SK-N-SH treated with all-trans-retinoic acid at 6 μM for 48 hours (cell line): ENCODE results near the gene RNPEPL1.

ENCODE experiments used
- ATAC-seq: fragments of 200-7000 bp; cut with Tn5 transposase; 3 replicates; pipeline ENCODE4 v1.9.1; 2020; ENCODE audit warnings: mild to moderate bottlenecking, moderate library complexity
- ARNTL ChIP-seq: fragments of 450-650 bp; formaldehyde crosslinking; IDR thresholded peaks from 2 replicates; pipeline ENCODE4 v1.5.0; 2020; ENCODE audit warnings: low read depth, mild to moderate bottlenecking, moderate library complexity, borderline replicate concordance
- BACH2 ChIP-seq: fragments of 250-450 bp; sonication (Bioruptor Pico); IDR thresholded peaks from 2 replicates; pipeline ENCODE4 v1.9.0; 2021; ENCODE audit warnings: mild to moderate bottlenecking, borderline replicate concordance
- CSDC2 ChIP-seq: fragments of 250-450 bp; sonication (Bioruptor Pico); IDR thresholded peaks from 2 replicates; pipeline ENCODE4 v1.5.0; 2020; ENCODE audit warnings: mild to moderate bottlenecking, moderate library complexity
- ESRRG ChIP-seq: fragments of 250-450 bp; sonication (Bioruptor Pico); IDR thresholded peaks from 2 replicates; pipeline ENCODE4 v1.6.1; 2021; ENCODE audit warnings: mild to moderate bottlenecking
- GLIS3 ChIP-seq: fragments of 250-450 bp; sonication (Bioruptor Pico); IDR thresholded peaks from 2 replicates; pipeline ENCODE4 v1.5.0; 2020; ENCODE audit warnings: mild to moderate bottlenecking, moderate library complexity
- ISL1 ChIP-seq: fragments of 250-450 bp; sonication (Bioruptor Pico); IDR thresholded peaks from 2 replicates; pipeline ENCODE4 v2.1.2; 2022; ENCODE audit warnings: mild to moderate bottlenecking, moderate library complexity
- OSR1 ChIP-seq: fragments of 250-450 bp; sonication (Bioruptor Pico); IDR thresholded peaks from 2 replicates; pipeline ENCODE4 v1.8.0; 2022; ENCODE audit warnings: moderate library complexity, mild to moderate bottlenecking, inconsistent platforms
- PATZ1 ChIP-seq: fragments of 250-450 bp; sonication (Bioruptor Pico); IDR thresholded peaks from 2 replicates; pipeline ENCODE4 v1.8.0; 2020; ENCODE audit warnings: mild to moderate bottlenecking, moderate library complexity, borderline replicate concordance
- POU6F1 ChIP-seq: fragments of 250-450 bp; sonication (Bioruptor Pico); IDR thresholded peaks from 2 replicates; pipeline ENCODE4 v1.8.0; 2021; ENCODE audit warnings: low read depth, mild to moderate bottlenecking, moderate library complexity, borderline replicate concordance
- PPARA ChIP-seq: fragments of 250-450 bp; sonication (Bioruptor Pico); IDR thresholded peaks from 2 replicates; pipeline ENCODE4 v1.5.0; 2020; ENCODE audit warnings: mild to moderate bottlenecking, borderline replicate concordance
- RARB ChIP-seq: fragments of 250-450 bp; sonication (Bioruptor Pico); IDR thresholded peaks from 2 replicates; pipeline ENCODE4 v1.8.0; 2021; ENCODE audit warnings: mild to moderate bottlenecking, moderate library complexity
- SNAI2 ChIP-seq: fragments of 250-450 bp; sonication (Bioruptor Pico); IDR thresholded peaks from 2 replicates; pipeline ENCODE4 v1.5.0; 2020; ENCODE audit warnings: mild to moderate bottlenecking, moderate library complexity
- TCF4 ChIP-seq: fragments of 250-450 bp; sonication (Bioruptor Pico); IDR thresholded peaks from 2 replicates; pipeline ENCODE4 v1.8.0; 2021; ENCODE audit warnings: mild to moderate bottlenecking, moderate library complexity, borderline replicate concordance
- TOX ChIP-seq: fragments of 250-450 bp; sonication (Bioruptor Pico); IDR thresholded peaks from 2 replicates; pipeline ENCODE4 v1.8.0; 2021; ENCODE audit warnings: mild to moderate bottlenecking, moderate library complexity, borderline replicate concordance
- ZC3H10 ChIP-seq: fragments of 250-450 bp; sonication (Bioruptor Pico); IDR thresholded peaks from 2 replicates; pipeline ENCODE4 v1.5.1; 2021; ENCODE audit warnings: mild to moderate bottlenecking, moderate library complexity
- ZFP3 ChIP-seq: fragments of 250-450 bp; sonication (Bioruptor Pico); IDR thresholded peaks from 2 replicates; pipeline ENCODE4 v1.5.0; 2020; ENCODE audit warnings: mild to moderate bottlenecking, moderate library complexity
- ZFP30 ChIP-seq: fragments of 450-650 bp; formaldehyde crosslinking; IDR thresholded peaks from 2 replicates; pipeline ENCODE4 v1.5.0; 2022; ENCODE audit warnings: mild to moderate bottlenecking, moderate library complexity
- ZNF565 ChIP-seq: fragments of 450-650 bp; formaldehyde crosslinking; conservative IDR thresholded peaks from 2 replicates; pipeline ENCODE4 v1.5.0; 2020; ENCODE audit warnings: low read depth, mild to moderate bottlenecking, moderate library complexity
- ZNF70 ChIP-seq: fragments of 450-650 bp; formaldehyde crosslinking; IDR thresholded peaks from 2 replicates; pipeline ENCODE4 v1.5.0; 2020; ENCODE audit warnings: mild to moderate bottlenecking, moderate library complexity
- ZNF8 ChIP-seq: fragments of 450-650 bp; formaldehyde crosslinking; IDR thresholded peaks from 2 replicates; pipeline ENCODE4 v1.5.0; 2020; ENCODE audit warnings: mild to moderate bottlenecking, moderate library complexity
- TF ChIP-seq, protein P1 (sequence below): fragments of 250-450 bp; sonication (Bioruptor Pico); IDR thresholded peaks from 2 replicates; pipeline ENCODE4 v1.5.1; 2021; ENCODE audit warnings: mild to moderate bottlenecking, moderate library complexity
- TF ChIP-seq, protein P2 (sequence below): fragments of 250-450 bp; sonication (Bioruptor Pico); IDR thresholded peaks from 2 replicates; pipeline ENCODE4 v1.5.0; 2020; ENCODE audit warnings: mild to moderate bottlenecking, moderate library complexity

Gene RNPEPL1

DNA sequence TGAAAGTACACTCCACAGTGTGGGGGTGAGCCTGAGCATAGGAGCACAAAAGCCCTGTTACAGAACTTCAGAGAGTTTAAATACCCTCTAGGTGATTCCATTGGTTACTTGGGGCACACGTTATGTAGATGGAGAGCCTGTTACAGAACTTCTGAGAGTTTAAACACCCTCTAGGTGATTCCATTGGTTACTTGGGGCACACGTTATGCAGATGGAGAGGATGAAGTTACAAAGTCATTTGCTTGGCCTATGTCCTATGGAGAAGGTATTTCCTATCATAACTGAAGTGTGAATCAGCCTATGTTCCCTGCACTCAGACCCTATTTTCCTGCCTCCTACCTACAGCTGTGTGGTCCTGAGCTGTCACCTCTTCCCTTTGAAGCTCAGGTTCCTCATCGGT, 14.5 kb downstream of the RNPEPL1 start:
- ATAC-seq, result no peak
- TF ChIP-seq TCF4 (CRISPR knock-in tag) (no peak), SNAI2 (CRISPR knock-in tag) (no peak), RARB (CRISPR knock-in tag) (no peak), ZNF8 (CRISPR knock-in tag) (no peak), ARNTL (CRISPR knock-in tag) (no peak), ESRRG (CRISPR knock-in tag) (no peak)

GRCh38 chr2:240583774-240584173, 15.5 kb downstream of the RNPEPL1 start:
- no peak for ATAC-seq

DNA sequence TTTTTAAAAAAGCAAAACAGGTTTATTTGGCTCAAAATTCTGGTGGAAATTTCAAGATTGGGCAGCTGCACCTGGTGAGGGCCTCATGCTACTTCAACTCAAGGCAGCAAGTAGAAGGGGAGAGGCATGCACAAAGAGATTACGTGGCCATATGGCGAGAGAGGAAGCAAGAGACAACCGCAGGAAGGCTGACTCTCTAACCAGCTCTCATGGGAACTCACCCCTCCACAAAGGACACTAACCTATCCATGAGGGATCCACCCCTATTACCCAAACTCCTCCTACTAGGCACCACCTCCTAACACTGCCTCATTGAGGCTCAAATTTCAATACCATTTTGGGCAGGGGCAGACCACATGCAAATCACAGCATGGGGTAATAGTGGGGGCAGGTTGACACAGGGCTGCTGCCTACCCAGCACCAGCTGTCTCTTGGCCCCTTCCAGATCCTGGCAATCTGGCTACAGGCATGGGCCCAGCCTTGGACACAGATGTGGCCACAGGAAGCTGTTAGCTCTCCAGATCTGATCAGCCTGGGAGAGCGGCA, 16.3 kb downstream of the RNPEPL1 start:
- TF ChIP-seq TOX (CRISPR knock-in tag) (no peak), ARNTL (CRISPR knock-in tag) (no peak), PATZ1 (no peak), ZC3H10 (CRISPR knock-in tag) (no peak), ZFP30 (CRISPR knock-in tag) (no peak), ZNF70 (CRISPR knock-in tag) (no peak), CSDC2 (CRISPR knock-in tag) (no peak)
- TF ChIP-seq, protein P1, sequence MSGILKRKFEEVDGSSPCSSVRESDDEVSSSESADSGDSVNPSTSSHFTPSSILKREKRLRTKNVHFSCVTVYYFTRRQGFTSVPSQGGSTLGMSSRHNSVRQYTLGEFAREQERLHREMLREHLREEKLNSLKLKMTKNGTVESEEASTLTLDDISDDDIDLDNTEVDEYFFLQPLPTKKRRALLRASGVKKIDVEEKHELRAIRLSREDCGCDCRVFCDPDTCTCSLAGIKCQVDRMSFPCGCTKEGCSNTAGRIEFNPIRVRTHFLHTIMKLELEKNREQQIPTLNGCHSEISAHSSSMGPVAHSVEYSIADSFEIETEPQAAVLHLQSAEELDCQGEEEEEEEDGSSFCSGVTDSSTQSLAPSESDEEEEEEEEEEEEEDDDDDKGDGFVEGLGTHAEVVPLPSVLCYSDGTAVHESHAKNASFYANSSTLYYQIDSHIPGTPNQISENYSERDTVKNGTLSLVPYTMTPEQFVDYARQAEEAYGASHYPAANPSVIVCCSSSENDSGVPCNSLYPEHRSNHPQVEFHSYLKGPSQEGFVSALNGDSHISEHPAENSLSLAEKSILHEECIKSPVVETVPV (CRISPR knock-in tag), result no peak
- no peak for ATAC-seq

More at GRCh38 chr2:240583774-240584173, 15.5 kb downstream of the RNPEPL1 start:
- no peak for TF ChIP-seq RARB (CRISPR knock-in tag)
- TF ChIP-seq ZFP30 (CRISPR knock-in tag), result no peak

DNA sequence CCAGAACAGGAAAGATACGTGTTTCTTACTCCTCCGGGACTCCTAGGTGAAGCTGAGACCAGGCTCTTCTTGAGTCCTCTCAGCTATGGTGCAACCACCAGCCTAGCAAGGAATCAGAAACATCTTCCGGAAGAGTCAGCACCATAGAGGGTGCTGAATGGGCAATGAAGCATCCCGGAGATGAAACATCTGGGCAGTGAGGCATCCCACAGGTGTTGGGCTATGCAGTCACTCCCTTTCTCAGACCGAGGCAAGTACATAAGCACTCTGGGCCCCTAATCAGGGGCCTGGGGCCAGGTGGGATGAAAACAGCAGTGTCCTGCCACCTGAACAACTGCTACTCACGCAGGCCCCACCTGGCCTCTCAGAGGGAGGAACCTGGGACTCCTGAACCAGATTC, 16.8 kb downstream of the RNPEPL1 start:
- TF ChIP-seq ZC3H10 (CRISPR knock-in tag) (no peak), ZNF8 (CRISPR knock-in tag) (no peak), PPARA (CRISPR knock-in tag) (no peak), SNAI2 (CRISPR knock-in tag) (no peak), ESRRG (CRISPR knock-in tag) (no peak), PATZ1 (no peak), POU6F1 (no peak), ZFP3 (no peak), TCF4 (CRISPR knock-in tag) (no peak), OSR1 (CRISPR knock-in tag) (no peak), ZNF565 (CRISPR knock-in tag) (no peak), GLIS3 (CRISPR knock-in tag) (no peak), ZNF70 (CRISPR knock-in tag) (no peak), RARB (CRISPR knock-in tag) (no peak), BACH2 (no peak)
- no peak for ATAC-seq

DNA sequence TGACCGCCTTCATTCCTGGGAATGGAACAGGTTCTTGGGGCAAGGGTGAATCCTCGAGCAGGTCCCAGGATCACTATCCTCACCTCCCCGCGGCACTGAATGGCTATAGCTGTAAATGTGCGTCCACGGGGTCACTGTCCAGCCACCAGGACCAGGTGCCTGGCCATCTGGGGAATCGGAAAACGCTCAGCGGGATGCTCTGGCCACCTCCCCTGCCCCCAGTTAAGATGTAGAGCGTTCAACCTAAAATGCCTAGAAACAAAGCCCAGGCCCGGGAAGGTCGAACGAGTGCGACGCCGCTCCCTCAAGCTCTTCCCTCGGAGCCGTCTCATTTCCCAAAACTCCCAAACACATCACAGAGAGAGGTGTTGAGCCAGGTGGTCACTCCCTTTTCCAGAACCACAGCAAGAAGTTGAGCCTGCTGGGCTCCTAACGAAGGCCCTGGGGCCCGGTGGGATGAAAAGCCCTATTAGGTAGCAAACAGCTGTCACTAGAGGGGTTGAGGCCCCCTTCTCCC, 17.5 kb downstream of the RNPEPL1 start:
- ATAC-seq, result no peak
- TF ChIP-seq ZFP30 (CRISPR knock-in tag) (no peak), ISL1 (CRISPR knock-in tag) (no peak), TCF4 (CRISPR knock-in tag) (no peak), OSR1 (CRISPR knock-in tag) (no peak), ARNTL (CRISPR knock-in tag) (no peak), PATZ1 (no peak), ZFP3 (no peak), ZNF8 (CRISPR knock-in tag) (no peak), ZNF70 (CRISPR knock-in tag) (no peak)
- TF ChIP-seq, protein P2, sequence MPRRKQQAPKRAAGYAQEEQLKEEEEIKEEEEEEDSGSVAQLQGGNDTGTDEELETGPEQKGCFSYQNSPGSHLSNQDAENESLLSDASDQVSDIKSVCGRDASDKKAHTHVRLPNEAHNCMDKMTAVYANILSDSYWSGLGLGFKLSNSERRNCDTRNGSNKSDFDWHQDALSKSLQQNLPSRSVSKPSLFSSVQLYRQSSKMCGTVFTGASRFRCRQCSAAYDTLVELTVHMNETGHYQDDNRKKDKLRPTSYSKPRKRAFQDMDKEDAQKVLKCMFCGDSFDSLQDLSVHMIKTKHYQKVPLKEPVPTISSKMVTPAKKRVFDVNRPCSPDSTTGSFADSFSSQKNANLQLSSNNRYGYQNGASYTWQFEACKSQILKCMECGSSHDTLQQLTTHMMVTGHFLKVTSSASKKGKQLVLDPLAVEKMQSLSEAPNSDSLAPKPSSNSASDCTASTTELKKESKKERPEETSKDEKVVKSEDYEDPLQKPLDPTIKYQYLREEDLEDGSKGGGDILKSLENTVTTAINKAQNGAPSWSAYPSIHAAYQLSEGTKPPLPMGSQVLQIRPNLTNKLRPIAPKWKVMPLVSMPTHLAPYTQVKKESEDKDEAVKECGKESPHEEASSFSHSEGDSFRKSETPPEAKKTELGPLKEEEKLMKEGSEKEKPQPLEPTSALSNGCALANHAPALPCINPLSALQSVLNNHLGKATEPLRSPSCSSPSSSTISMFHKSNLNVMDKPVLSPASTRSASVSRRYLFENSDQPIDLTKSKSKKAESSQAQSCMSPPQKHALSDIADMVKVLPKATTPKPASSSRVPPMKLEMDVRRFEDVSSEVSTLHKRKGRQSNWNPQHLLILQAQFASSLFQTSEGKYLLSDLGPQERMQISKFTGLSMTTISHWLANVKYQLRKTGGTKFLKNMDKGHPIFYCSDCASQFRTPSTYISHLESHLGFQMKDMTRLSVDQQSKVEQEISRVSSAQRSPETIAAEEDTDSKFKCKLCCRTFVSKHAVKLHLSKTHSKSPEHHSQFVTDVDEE (CRISPR knock-in tag), result no peak
